IPS-20b (cell line): ENCODE measurements around the gene RNF38.
A peak's percentile ranks its signal among the peaks of the same experiment; 100 is the strongest.
"Not testable (repeated sequence)": the region's sequence is repeated elsewhere in the genome, so short reads cannot be mapped to it uniquely, and the experiment has no call there.

Experiments
- H3K27ac ChIP-seq: one replicate; pipeline ENCODE4 v1.5.1; 2013; ENCODE audit warnings: low read length
- H3K27me3 ChIP-seq: 2 replicates; pipeline ENCODE4 v1.6.1; 2013; ENCODE audit warnings: mild to moderate bottlenecking, low read length, inconsistent platforms; ENCODE audit not compliant: insufficient read depth
- H3K36me3 ChIP-seq: 2 replicates; pipeline ENCODE4 v1.6.1; 2013; ENCODE audit warnings: low read depth, mild to moderate bottlenecking, inconsistent platforms, low read length, moderate library complexity; ENCODE audit not compliant: insufficient read depth
- H3K4me1 ChIP-seq: 2 replicates; pipeline ENCODE4 v1.6.1; 2013; ENCODE audit warnings: mild to moderate bottlenecking, control low read depth, inconsistent platforms, low read length, moderate library complexity; ENCODE audit not compliant: insufficient read depth
- H3K4me3 ChIP-seq: 2 replicates; pipeline ENCODE4 v1.5.1; 2013; ENCODE audit warnings: mild to moderate bottlenecking, low read length, inconsistent platforms
- H3K9ac ChIP-seq: 2 replicates; pipeline ENCODE4 v1.6.1; 2013; ENCODE audit warnings: low read depth, mild to moderate bottlenecking, inconsistent platforms, low read length, moderate library complexity
- H3K9me3 ChIP-seq: 2 replicates; pipeline ENCODE4 v1.6.1; 2013; ENCODE audit warnings: mild to moderate bottlenecking, low read depth, low read length, inconsistent platforms; ENCODE audit not compliant: insufficient read depth

Gene RNF38

DNA sequence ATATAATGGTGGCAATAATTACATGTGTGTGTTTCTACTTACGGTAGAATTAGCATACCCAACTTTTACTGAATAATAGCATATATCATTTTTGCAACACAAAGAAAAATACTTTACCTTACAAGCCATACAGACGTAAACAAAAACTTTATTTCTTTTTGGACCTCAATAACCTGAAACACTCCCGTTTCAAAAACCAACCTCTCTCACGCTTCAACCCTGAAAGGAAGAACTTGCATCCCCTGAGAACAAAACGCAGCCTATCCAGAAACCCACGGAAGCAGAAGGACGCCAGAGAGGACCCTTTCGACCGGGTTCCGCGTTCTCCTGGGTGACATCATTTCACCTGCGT is at the start of gene RNF38:
Gene RNF38 (minus strand): TSS at position 290 of the 352 bp plus-strand sequence. CDS start 161 bp downstream, at position 129.
- Histone ChIP-seq H3K9me3 (no peaks in the 10 kb centered on the region), H3K36me3 (peaks cover 5% of the 10 kb centered on the region; the same call in 1 of the 2 replicates), H3K4me3 (peak within 1 kb of the TSS; percentile 81), H3K27me3 (no peaks in the 10 kb centered on the region), H3K9ac (peak within 1 kb of the TSS; percentile 91), H3K27ac (no peak within 1 kb of the TSS), H3K4me1 (peaks cover 15% of the 10 kb centered on the region)

DNA sequence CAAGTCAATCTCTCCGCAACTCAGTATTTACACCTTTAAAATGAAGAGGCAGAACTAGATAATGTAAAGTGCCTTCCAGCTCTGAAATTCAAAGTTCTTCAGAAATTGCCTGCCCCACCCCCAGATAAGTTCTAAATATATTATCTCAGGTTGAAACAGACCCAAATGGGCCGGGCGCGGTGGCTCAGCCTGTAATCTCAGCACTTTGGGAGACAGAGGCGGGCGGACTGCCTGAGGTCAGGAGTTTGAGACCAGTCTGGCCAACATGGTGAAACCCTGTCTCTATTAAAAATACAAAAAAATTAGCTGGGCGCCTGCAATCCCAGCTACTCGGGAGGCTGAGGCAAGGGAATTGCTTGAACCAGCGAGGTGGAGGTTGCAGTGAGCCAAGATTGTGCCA is 48.5 kb upstream of the RNF38 start:
- H3K27ac ChIP-seq, H3K27me3 ChIP-seq, H3K36me3 ChIP-seq, H3K4me3 ChIP-seq, H3K9ac ChIP-seq, H3K9me3 ChIP-seq: not testable (repeated sequence)
- H3K4me1 ChIP-seq: peaks cover 19% of the 10 kb centered on the region; the same call in 1 of the 2 replicates

DNA sequence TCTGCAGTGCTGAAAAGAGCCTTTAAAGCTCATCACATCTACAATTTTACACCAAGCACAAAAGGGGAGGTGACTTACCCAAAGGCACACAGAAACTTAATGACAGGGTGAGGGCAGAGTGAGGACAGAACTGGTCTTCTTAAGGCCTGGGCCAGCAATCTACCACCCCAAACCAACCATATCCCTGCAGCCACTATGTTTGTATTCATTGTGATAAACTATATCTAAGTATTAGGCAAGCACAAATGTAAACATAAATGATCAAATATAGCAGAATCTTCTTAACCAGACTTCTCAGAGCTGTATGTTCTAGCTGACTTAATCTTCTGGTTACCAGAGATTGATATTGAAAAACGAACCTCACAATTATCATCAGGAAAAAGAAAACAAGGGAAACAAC is 47.9 kb upstream of the RNF38 start:
- H3K27ac ChIP-seq: no peak overlapping the region
- peaks cover 19% of the 10 kb centered on the region for H3K4me1 ChIP-seq
- H3K9ac ChIP-seq: no peak overlapping the region
- no peak overlapping the region for H3K4me3 ChIP-seq
- 0 out of 2 replicates have a peak, but pooled peaks cover under 1% of the 10 kb centered on the region for H3K36me3 ChIP-seq
- no peaks in the 10 kb centered on the region for H3K27me3 ChIP-seq
- H3K9me3 ChIP-seq: no peaks in the 10 kb centered on the region

DNA sequence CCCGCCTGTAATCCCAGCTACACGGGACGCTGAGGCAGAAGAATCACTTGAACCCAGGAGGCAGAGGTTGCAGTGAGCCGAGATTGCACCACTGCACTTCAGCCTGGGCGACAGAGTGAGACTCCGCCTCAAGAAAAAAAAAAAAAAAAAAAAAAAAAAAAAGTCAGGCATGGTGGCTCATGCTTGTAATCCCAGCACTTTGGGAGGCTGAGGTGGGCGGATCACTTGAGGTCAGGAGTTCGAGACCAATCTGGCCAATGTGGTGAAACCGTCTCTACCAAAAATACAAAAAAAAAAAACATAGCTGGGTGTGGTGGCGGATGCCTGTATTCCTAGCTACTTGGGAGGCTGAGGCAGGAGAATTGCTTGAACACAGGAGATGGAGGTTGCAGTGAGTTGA is 46.6 kb upstream of the RNF38 start:
- H3K36me3 ChIP-seq, H3K27ac ChIP-seq, H3K27me3 ChIP-seq, H3K4me3 ChIP-seq, H3K9me3 ChIP-seq, H3K9ac ChIP-seq: not testable (repeated sequence)
- H3K4me1 ChIP-seq: peaks cover 24% of the 10 kb centered on the region

DNA sequence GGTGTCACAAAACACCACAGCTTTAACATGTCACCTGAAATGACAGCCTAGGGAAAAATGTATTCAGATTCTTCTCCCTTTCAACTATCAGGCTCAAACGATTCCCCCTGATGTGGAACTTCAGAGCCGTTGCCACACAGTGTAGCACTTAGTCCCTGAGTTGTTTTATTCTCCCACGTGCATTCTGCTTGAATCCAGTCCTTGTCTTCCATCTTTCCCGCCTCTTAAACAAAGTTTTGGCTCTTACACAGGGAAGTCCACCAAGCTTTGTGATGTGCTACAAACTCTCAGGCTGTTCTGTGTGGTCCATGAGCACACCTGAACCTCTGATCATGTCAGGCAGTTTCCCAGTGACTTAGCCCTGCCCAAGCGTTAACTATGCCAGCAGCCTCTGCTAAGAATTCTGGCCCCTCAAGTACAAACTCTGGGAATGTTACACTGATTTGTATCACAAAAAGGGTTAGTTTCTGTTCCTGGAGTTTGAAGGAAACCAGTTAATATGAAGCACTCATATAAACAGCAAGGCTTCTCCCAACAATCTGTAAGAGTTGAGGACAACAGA is 45.8 kb upstream of the RNF38 start:
- 0 out of 2 replicates have a peak, but pooled peaks cover 4% of the 10 kb centered on the region for H3K36me3 ChIP-seq
- no peaks in the 10 kb centered on the region for H3K9me3 ChIP-seq
- H3K27ac ChIP-seq: no peak overlapping the region
- peaks cover 27% of the 10 kb centered on the region for H3K4me1 ChIP-seq
- no peaks in the 10 kb centered on the region for H3K27me3 ChIP-seq
- H3K9ac ChIP-seq: no peak overlapping the region
- 0 out of 2 replicates have a peak overlapping the region, but pooled peaks have one; percentile 20 for H3K4me3 ChIP-seq

DNA sequence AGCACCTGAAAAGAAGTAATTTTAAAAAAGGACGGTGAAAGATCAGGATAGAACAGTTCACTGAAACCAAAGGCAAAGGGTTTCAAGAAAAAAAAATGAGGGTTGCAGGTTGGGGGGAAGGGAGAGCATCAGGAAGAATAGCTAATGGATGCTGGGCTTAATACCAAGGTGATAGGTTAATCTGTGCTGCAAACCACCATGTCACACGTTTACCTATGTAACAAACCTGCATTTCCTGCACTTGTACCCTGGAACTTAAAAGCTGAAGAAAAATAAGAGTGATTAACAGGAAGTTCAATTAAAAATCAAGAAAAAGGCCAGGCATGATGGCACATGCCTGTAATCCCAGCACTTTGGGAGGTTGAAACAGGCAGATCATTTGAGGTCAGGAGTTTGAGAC is 44.1 kb upstream of the RNF38 start:
- Histone ChIP-seq H3K36me3 (0 out of 2 replicates have a peak, but pooled peaks cover 4% of the 10 kb centered on the region), H3K4me1 (peaks cover 25% of the 10 kb centered on the region), H3K27me3 (no peaks in the 10 kb centered on the region), H3K4me3 (no peak overlapping the region), H3K9me3 (no peaks in the 10 kb centered on the region), H3K9ac (no peak overlapping the region), H3K27ac (no peak overlapping the region)

DNA sequence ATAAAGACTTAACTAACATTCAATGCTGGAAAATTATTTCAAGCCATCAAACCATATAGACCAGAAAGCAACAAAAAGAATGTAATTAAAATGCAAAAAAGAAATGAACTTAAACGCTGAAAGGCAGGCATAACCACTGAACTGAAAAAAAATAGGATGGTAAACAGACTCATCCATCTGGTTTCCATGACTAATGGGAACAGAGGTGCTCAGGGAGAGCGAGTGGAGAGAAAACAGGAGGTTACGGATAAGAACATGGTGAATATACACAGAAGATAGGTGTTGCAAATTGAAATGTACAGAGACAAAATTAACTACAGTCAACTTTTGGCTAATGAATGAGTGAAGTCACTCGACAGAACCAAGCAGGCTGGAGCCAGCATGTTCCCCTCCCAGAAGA is 43.5 kb upstream of the RNF38 start:
- H3K27me3 ChIP-seq: no peaks in the 10 kb centered on the region
- peaks cover 27% of the 10 kb centered on the region for H3K4me1 ChIP-seq
- no peak overlapping the region for H3K9ac ChIP-seq
- H3K36me3 ChIP-seq: 0 out of 2 replicates have a peak, but pooled peaks cover 4% of the 10 kb centered on the region
- no peaks in the 10 kb centered on the region for H3K9me3 ChIP-seq
- H3K4me3 ChIP-seq: no peak overlapping the region
- H3K27ac ChIP-seq: no peak overlapping the region

DNA sequence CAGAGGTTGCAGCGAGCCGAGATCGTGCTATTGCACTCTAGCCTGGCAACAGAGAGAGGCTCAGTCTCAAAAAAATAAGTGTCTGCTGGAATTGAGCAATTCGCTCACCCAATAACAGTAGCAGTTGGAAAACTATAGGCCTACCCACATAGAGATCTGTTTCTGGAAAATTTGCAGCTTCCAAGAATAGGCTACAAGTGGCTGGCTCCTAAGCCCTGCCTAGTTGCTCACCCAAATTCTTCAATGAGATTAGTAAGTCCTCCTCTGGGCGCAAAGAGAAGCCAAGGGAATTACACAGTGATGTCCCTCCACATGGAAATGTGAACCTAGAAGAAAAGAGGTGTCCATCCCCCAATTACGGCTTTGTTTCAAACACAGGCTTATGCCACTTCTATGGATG is 42.6 kb upstream of the RNF38 start:
- Histone ChIP-seq H3K27ac (no peak overlapping the region), H3K9me3 (no peaks in the 10 kb centered on the region), H3K4me1 (peaks cover 27% of the 10 kb centered on the region), H3K4me3 (no peak overlapping the region), H3K36me3 (0 out of 2 replicates have a peak, but pooled peaks cover 4% of the 10 kb centered on the region), H3K9ac (no peak overlapping the region), H3K27me3 (no peaks in the 10 kb centered on the region)

DNA sequence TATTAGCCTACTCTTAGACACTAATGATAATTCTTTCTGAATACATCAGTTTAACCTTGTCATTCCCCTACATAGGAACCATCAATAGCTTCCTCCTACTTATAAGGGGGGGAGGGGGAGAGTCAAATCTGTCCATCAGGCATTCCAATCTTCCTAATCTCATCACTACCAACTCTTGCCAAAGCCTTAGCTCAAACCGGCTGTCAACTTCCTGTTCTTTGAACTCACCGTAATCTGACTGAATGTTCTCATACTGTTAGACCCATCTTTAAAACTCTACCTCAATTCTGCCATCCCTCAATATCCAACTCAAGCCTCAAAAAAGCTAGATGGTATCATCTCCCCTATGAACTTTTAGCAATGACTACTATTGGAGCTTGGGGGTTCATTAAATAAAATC is 41.9 kb upstream of the RNF38 start:
- Histone ChIP-seq H3K27ac (no peak overlapping the region), H3K27me3 (no peaks in the 10 kb centered on the region), H3K36me3 (0 out of 2 replicates have a peak, but pooled peaks cover 4% of the 10 kb centered on the region), H3K9me3 (no peaks in the 10 kb centered on the region), H3K4me3 (no peak overlapping the region), H3K4me1 (peaks cover 32% of the 10 kb centered on the region), H3K9ac (no peak overlapping the region)

DNA sequence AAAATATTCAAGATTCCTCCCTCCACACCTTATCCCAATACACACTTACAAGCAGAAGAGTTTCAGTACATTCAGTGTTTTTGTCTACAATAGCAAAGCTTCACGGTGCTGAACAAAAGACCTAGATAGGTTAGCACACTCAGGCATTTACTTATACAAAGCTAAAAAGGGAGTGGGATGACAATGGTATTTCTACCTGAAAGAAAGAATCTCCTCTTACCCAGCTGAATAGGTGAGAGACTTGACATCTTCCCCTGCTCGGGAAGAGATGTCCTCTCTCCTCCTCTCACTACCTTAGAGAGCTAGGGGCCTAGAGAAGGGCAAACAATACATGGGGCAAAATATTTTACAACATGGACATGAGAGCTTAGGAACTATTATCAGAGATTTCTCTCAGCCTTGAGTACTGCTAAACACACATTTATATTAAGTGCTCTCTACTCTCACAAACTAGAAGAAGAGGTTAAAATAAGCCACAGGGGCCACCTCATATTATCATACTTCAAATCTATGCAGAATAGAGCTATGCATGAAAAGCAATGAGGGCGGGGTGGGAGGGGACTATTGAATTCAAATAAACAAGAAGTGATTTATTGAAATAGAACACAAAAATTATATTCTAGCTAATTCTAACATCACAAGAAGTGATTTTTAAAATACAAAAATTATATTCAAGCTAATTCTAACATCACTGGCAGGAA is 38.6 kb upstream of the RNF38 start:
- Histone ChIP-seq H3K4me3 (no peak overlapping the region), H3K27ac (no peak overlapping the region), H3K27me3 (no peaks in the 10 kb centered on the region), H3K9me3 (no peaks in the 10 kb centered on the region), H3K4me1 (peaks cover 17% of the 10 kb centered on the region), H3K36me3 (0 out of 2 replicates have a peak, but pooled peaks cover 4% of the 10 kb centered on the region), H3K9ac (no peak overlapping the region; the same call in 1 of the 2 replicates)

DNA sequence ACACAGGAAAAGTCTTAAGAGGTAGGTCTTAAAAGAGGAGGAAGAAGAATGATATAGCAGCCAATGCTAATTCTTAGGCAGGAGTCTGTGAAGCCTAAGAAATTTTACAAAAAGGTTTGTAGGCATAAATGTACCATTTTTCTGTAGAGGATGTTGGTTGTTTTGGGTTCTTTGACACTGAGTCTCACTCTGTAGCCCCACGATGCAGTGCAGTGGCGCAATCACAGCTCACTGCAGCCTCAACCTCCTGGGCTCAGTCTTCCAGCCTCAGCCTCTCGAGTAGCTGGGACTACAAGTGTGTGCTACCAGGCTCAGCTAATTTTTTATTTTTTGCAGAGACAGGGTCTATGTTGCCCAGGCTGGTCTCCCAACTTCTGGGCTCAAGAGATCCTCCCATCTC is 37.7 kb upstream of the RNF38 start:
- Histone ChIP-seq H3K9me3 (no peaks in the 10 kb centered on the region), H3K4me1 (peaks cover 17% of the 10 kb centered on the region), H3K27ac (no peak overlapping the region), H3K27me3 (no peaks in the 10 kb centered on the region), H3K9ac (no peak overlapping the region), H3K36me3 (0 out of 2 replicates have a peak, but pooled peaks cover 1% of the 10 kb centered on the region), H3K4me3 (no peak overlapping the region)

DNA sequence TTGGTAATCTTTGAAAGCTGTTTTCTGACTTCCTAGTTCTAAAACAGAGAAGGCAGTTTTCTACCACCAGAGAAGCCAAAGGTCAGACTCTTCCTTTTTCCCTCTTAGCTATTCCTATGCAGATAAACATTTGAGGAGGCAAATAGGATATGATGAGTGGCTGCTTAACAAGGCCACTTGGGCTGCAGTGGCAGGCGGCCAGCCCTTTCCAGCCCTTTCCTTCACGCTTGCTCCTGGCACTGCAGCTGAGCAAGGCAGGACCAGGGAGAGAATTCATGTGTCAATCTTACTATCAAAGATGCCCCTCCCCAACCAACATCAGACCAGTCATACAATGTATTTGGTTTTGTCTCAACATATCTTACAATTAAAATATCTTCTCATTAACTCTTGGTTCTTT is 36.8 kb upstream of the RNF38 start:
- Histone ChIP-seq H3K9ac (no peak overlapping the region), H3K27me3 (no peaks in the 10 kb centered on the region), H3K36me3 (no peaks in the 10 kb centered on the region), H3K4me1 (peaks cover 13% of the 10 kb centered on the region), H3K9me3 (no peaks in the 10 kb centered on the region), H3K4me3 (no peak overlapping the region), H3K27ac (no peak overlapping the region)
